A549 (cell line): ENCODE data around the gene SOD2.

Source experiments
- CHD2 ChIP-seq: fragments of 150-350 bp; IDR thresholded peaks from 2 replicates; pipeline ENCODE4 v1.6.1; 2014; ENCODE audit warnings: low read length; ENCODE audit not compliant: partially characterized antibody
- CTCF ChIP-seq: fragments of >200 bp; sonication (Bioruptor Twin); formaldehyde crosslinking; IDR thresholded peaks from 3 replicates; pipeline ENCODE4 v1.5.1; 2016
- KDM1A ChIP-seq: fragments of 200-600 bp; sonication (generic); IDR thresholded peaks from 2 replicates; pipeline ENCODE4 v1.6.1; 2016; ENCODE audit warnings: low read depth, mild to moderate bottlenecking
- MAFK ChIP-seq: fragments of 450-650 bp; IDR thresholded peaks from 2 replicates; pipeline ENCODE4 v1.6.1; 2014; ENCODE audit not compliant: partially characterized antibody
- MYC ChIP-seq: IDR thresholded peaks from 2 replicates; pipeline ENCODE4 v1.6.1; 2012; ENCODE audit warnings: mild to moderate bottlenecking, inconsistent platforms, low read length, improper control_type of control experiment, borderline replicate concordance
- PBX3 ChIP-seq: IDR thresholded peaks from 2 replicates; pipeline ENCODE4 v1.6.1; 2012
- RAD21 ChIP-seq, 2 experiments: fragments of >200 bp in 1 of 2; sonication (Bioruptor Twin) in 1 of 2; formaldehyde crosslinking in 1 of 2; IDR thresholded peaks in 1 of 2; conservative IDR thresholded peaks in 1 of 2; 2 replicates in 1 of 2; 3 replicates in 1 of 2; pipeline ENCODE4 v1.6.1; 2012 to 2018; ENCODE audit warnings: inconsistent platforms in 1 of 2
- SREBF2 ChIP-seq: fragments of 450-650 bp; IDR thresholded peaks from 2 replicates; pipeline ENCODE4 v1.6.1; 2014; ENCODE audit warnings: mild to moderate bottlenecking, moderate library complexity

- TF ChIP-seq RAD21 (conservative IDR thresholded peaks at IDR 0.05 in 1 of 2, IDR thresholded peaks at IDR 0.05 in 1 of 2) (no peak), KDM1A (no peak), CHD2 (no peak), CTCF (no peak), MYC (no peak), MAFK (no peak), PBX3 (no peak), SREBF2 (no peak)
These were observed 11.7 kb downstream of the SOD2 start for GRCh38 chr6:159681191-159681880.
